GM19467 (cell line): Measurements from ENCODE around the gene SYVN1.
A peak's percentile ranks its signal among the peaks of the same experiment; 100 is the strongest.
"Not testable (repeated sequence)": the region's sequence is repeated elsewhere in the genome, so short reads cannot be mapped to it uniquely, and the experiment has no call there.

ENCODE experiments used
- ATAC-seq: cut with Tn5 transposase; IDR thresholded peaks from one replicate; pipeline ENCODE4 v1.9.1; 2021; ENCODE audit warnings: mild to moderate bottlenecking, moderate library complexity; ENCODE audit not compliant: unreplicated experiment

SYVN1 gene

GRCh38 chr11:65151331-65151899 lies 17.1 kb upstream of the SYVN1 start:
- no peak for ATAC-seq

GRCh38 chr11:65150509-65151299 lies 16.4 kb upstream of the SYVN1 start:
- ATAC-seq, result no peak

- ATAC-seq, result not testable (repeated sequence)
Observed at GRCh38 chr11:65150131-65150508, 15.8 kb upstream of the SYVN1 start.

- ATAC-seq, result no peak
Observed at GRCh38 chr11:65148657-65149056, 14.3 kb upstream of the SYVN1 start.

- no peak for ATAC-seq
Observed at GRCh38 chr11:65147352-65148075, 13.2 kb upstream of the SYVN1 start.

- no peak for ATAC-seq
Observed at GRCh38 chr11:65141896-65142494, 7.7 kb upstream of the SYVN1 start.

- no peak for ATAC-seq
Observed at GRCh38 chr11:65136515-65137096, 2.3 kb upstream of the SYVN1 start.

- ATAC-seq, result no peak
Observed at GRCh38 chr11:65135633-65136145, 1.4 kb upstream of the SYVN1 start.

GRCh38 chr11:65134952-65135632 lies 773 bp upstream of the SYVN1 start:
- peak; percentile 57 for ATAC-seq

DNA sequence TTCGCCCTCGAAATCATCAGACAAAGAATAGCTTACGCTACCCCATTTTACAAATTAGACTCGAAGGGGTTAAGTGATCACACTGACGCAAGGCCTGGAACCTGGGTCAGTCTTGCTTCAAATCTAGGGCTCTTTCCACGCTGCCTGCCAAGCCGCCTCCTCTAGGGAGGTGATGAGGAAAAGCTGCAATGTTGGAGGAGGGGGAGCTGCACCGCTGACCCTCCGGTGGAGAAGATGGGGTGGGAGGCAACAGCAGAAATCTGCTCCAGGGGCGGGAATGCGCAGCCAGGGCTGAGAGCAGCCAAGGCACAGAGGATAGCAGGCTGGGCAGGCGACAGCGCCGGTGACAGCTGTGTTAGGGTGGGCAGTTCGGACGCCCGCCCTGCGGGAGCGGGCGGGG lies 595 bp downstream of the SYVN1 start:
- ATAC-seq, result no peak

DNA sequence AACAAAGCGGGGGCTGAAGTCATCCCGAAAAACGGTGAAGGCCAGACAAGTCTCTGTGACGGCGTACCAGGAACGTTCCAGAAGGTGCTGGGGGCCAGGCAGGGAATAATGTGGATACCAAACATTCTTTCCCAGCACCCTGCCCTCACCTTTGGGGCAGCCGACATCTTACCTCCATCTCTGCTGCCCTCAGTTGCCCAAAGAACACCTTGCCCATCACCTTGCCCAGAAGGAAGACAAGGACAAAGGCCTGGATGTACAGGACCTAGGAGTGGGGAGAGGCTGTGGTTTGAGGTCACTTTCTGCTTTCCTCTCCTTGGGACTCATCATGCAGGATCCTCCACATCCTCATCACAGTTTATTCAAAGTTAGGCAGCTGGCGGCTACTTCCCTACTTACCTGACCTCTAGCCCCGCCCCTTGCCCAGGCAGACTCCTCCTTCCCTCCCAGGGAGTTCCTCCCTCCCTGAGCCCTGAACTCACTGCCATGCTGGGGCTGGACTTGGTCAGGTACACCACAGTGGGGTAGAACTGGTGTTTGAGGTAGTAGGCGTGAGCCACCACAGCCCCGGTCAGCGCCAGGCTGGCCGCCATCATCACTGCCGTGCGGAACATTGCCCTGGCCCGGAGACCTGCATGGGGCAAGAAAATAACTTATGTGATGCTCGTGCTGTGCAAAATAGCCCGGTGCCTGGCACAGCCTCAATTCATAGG lies 1.2 kb downstream of the SYVN1 start:
- no peak for ATAC-seq

GRCh38 chr11:65132238-65132987 lies 1.9 kb downstream of the SYVN1 start:
- no peak for ATAC-seq

GRCh38 chr11:65131895-65132237 lies 2.5 kb downstream of the SYVN1 start:
- no peak for ATAC-seq

DNA sequence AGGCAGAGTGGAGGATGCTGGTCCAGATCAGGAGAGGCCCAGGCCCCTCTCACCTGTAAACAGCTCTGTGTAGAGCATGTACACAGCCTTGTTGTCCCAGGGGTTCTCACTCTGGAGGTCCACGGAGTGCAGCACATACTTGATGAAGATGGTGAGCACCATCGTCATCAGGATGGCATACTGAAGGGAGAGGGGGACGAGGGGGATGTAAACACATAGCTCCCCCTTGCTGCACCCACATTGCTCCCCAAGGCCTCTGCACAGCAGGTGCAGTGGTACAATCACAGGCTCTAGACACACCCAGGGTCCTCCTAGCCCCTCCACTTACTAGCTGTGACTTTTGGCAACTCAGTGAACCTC lies 2.9 kb downstream of the SYVN1 start:
- ATAC-seq, result no peak

DNA sequence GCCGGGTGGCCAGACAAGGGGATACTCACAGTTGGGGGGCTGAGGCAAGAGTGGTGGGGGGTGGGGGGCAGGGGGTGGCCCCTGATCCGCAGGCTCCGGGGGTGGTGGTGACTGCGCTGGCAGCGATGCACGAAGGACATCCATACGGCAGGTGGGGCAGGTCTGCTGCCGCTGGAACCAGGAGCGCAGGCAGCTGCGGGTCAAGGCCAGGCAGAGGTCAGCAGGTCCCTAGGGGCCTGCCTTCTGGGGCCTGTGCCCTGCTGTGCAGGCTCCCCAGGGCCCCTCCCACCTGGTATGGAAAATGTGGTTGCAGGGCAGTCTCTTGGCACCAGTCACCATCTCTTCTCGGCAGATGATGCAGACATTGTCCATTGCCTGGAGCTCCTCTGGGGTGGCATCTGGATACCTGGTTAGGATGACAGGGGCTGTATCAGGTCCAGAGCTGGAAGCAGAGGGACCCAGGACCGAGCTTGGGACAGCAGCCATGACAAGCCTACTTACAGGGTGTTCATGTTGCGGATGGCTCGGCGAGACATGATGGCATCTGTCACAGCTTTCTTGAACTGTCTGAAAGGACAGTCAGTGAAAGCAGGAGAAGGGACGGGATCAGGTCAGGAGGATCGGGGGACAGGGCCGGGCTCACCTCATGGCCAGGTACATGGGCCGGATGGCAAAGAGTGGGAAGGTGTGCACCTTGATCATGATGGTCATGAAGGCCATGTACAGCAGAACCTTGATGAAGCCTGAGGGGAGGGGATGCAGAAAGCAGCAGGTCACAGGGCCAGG lies 3.5 kb downstream of the SYVN1 start:
- no peak for ATAC-seq

DNA sequence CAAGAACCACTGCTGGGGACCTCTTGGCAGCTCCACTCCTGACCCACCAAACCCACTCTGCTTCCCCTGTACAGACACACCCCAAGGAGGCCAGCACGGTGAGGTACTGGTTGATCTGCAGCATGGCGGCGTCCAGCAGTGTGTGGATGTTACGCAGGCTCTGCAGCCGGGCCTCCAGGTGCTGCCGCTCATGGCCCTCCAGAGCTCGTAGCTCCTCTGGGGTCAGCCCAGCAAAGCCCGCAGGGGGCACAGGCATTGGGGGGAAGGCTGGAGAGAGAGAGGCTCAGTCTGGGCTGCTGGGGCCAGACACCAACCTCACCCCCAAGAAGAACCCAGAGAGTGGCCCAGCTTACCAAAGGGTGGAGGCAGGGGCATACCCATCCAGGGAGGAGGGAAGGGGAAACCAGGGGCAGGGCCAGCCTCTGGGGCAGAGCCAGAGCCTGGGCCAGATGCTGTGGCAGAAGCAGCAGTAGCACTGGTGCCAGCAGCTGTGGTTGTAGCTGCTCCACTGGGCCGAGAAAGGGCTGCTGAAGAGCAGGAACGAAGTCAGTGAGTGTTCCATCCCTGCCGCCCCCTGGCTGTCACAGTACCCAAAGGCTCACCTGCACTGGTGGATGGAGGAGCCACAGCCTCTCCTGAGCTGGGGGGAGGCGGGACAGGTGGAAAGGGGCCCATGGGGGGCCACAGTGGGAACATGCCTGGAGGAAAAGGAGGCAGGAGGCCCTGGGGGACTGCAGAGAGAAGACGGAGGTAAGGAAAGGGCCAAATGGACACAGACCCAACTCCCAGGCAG lies 4.5 kb downstream of the SYVN1 start:
- ATAC-seq, result no peak

- ATAC-seq, result no peak
Observed at GRCh38 chr11:65128182-65129145, 5.9 kb downstream of the SYVN1 start.
